GM12878 (cell line): ENCODE measurements around the gene SLITRK3. TPM values are rescaled to one million over a fixed set of nuclear protein-coding genes. Genes with fewer than 3 reads are reported as not detected.

ENCODE experiments used
- ATAC-seq: fragments of 200-7000 bp; cut with Tn5 transposase; 3 replicates; pipeline ENCODE4 v1.9.1; 2020; ENCODE audit warnings: mild to moderate bottlenecking, moderate library complexity
- BruUV-seq: library from RNA; stranded (reverse); fragments of 400-500 nt; replicated peaks from 2 replicates; lab custom pipeline; 2021; lab: Mats Ljungman, UMichigan
- CTCF ChIA-PET: fragments of 300-600 bp; sonication (Branson Sonifier 250); formaldehyde crosslinking; extraction: SDS; loops from one replicate; lab custom pipeline; 2021; ENCODE audit warnings: inconsistent platforms; lab: Yijun Ruan, JAX
- POLR2A ChIA-PET: fragments of 350-600 bp; formaldehyde crosslinking; extraction: SDS; loops from one replicate; lab custom pipeline; 2021; ENCODE audit warnings: inconsistent platforms; lab: Charles Lee
- RAD21 ChIA-PET: fragments of 300-600 bp; sonication (Branson Sonifier 250); formaldehyde crosslinking; loops from one replicate; lab custom pipeline; 2023; ENCODE audit warnings: antibody characterized with exemption; ENCODE audit not compliant: unreplicated experiment; lab: Charles Lee
- SMC1A ChIA-PET: fragments of 300-600 bp; sonication (Branson Sonifier 250); formaldehyde crosslinking; loops from one replicate; lab custom pipeline; 2023; ENCODE audit not compliant: unreplicated experiment, uncharacterized antibody; lab: Charles Lee
- DNase-seq: peaks from one replicate; pipeline ENCODE4 v3.0.0-alpha.2; 2011; ENCODE audit warnings: low read depth, low spot score
- FAIRE-seq: peaks from 3 replicates; lab custom pipeline; 2011; peaks lifted over from hg19 to GRCh38; lab: Jason Lieb, UNC
- H2AFZ ChIP-seq: 2 replicates; pipeline ENCODE4 v1.6.0; 2011; ENCODE audit warnings: low read depth, low read length, control low read depth; ENCODE audit not compliant: control insufficient read depth
- H3K27ac ChIP-seq: 2 replicates; pipeline ENCODE4 v1.5.1; 2011; ENCODE audit warnings: control low read depth; ENCODE audit not compliant: control insufficient read depth, insufficient read depth
- H3K27me3 ChIP-seq, 2 experiments: replicated peaks in 1 of 2; 2 replicates each; pipeline versions ENCODE4 v1.6.0 to v1.6.1; 2011; ENCODE audit warnings: low read length in 1 of 2; ENCODE audit not compliant: control insufficient read depth in 2 of 2, insufficient read depth in 2 of 2
- H3K36me3 ChIP-seq, 2 experiments: 2 replicates each; pipeline ENCODE4 v1.5.1; 2011; ENCODE audit warnings: low read length in 1 of 2; ENCODE audit not compliant: control insufficient read depth in 2 of 2, insufficient read depth in 2 of 2
- H3K4me1 ChIP-seq: 2 replicates; pipeline ENCODE4 v1.6.1; 2011; ENCODE audit warnings: mild to moderate bottlenecking, low read length, moderate library complexity, mixed read lengths; ENCODE audit not compliant: control insufficient read depth, insufficient read depth
- H3K4me2 ChIP-seq: 2 replicates; pipeline ENCODE4 v1.6.0; 2011; ENCODE audit warnings: control low read depth; ENCODE audit not compliant: control insufficient read depth, insufficient read depth
- H3K4me3 ChIP-seq: fragments of 200-600 bp; sonication (generic); 2 replicates; pipeline ENCODE4 v1.5.1; 2016
- H3K79me2 ChIP-seq: 2 replicates; pipeline ENCODE4 v1.6.0; 2011; ENCODE audit warnings: low read length; ENCODE audit not compliant: control insufficient read depth, insufficient read depth
- H3K9ac ChIP-seq: 2 replicates; pipeline ENCODE4 v1.8.0; 2011; ENCODE audit warnings: low read length, control low read depth, mixed read lengths; ENCODE audit not compliant: control insufficient read depth, insufficient read depth
- H3K9me3 ChIP-seq: replicated peaks from 3 replicates; pipeline ENCODE4 v1.5.1; 2011; ENCODE audit warnings: mild to moderate bottlenecking, low read length; ENCODE audit not compliant: control insufficient read depth, insufficient read depth
- H4K20me1 ChIP-seq: 2 replicates; pipeline ENCODE4 v1.6.0; 2011; ENCODE audit not compliant: control insufficient read depth, insufficient read depth
- ATF7 ChIP-seq: fragments of 450-650 bp; IDR thresholded peaks from 2 replicates; pipeline ENCODE4 v1.6.1; 2016; ENCODE audit warnings: low read depth, mild to moderate bottlenecking
- BCL11A ChIP-seq: IDR thresholded peaks from 2 replicates; pipeline ENCODE4 v1.6.1; 2011; ENCODE audit warnings: low read depth, low read length
- CHD1 ChIP-seq: IDR thresholded peaks from 2 replicates; pipeline ENCODE4 v1.6.1; 2012; ENCODE audit warnings: low read depth, low read length, improper control_type of control experiment
- GATAD2B ChIP-seq: fragments of 450-650 bp; conservative IDR thresholded peaks from 2 replicates; pipeline ENCODE4 v1.6.1; 2017; ENCODE audit warnings: low read depth, mild to moderate bottlenecking, moderate library complexity
- LARP7 ChIP-seq: fragments of 450-650 bp; IDR thresholded peaks from 2 replicates; pipeline ENCODE4 v1.6.1; 2017; ENCODE audit warnings: mild to moderate bottlenecking
- MTA3 ChIP-seq: IDR thresholded peaks from 2 replicates; pipeline ENCODE4 v1.6.1; 2012; ENCODE audit warnings: low read length, inconsistent platforms, borderline replicate concordance
- NRF1 ChIP-seq: conservative IDR thresholded peaks from 2 replicates; pipeline ENCODE4 v1.6.1; 2011; ENCODE audit warnings: mild to moderate bottlenecking, low read depth, low read length, improper control_type of control experiment
- POLR2AphosphoS2 ChIP-seq: IDR thresholded peaks from 2 replicates; pipeline ENCODE4 v1.6.1; 2011; ENCODE audit warnings: low read depth, mild to moderate bottlenecking, low read length, improper control_type of control experiment, moderate library complexity
- REST ChIP-seq: IDR thresholded peaks from 2 replicates; pipeline ENCODE4 v1.6.1; 2012; ENCODE audit warnings: mild to moderate bottlenecking, low read depth, low read length
- SIN3A ChIP-seq: IDR thresholded peaks from 2 replicates; pipeline ENCODE4 v1.6.1; 2012; ENCODE audit warnings: low read depth, low read length, improper control_type of control experiment
- SREBF1 ChIP-seq: IDR thresholded peaks from 2 replicates; pipeline ENCODE4 v1.6.1; 2012; ENCODE audit warnings: mild to moderate bottlenecking, low read length
- TCF7 ChIP-seq: IDR thresholded peaks from 2 replicates; pipeline ENCODE4 v1.6.1; 2014; ENCODE audit warnings: antibody characterized with exemption, borderline replicate concordance
- WGBS: methylation state at CpG from one replicate; pipeline ENCODE4 v1.1.6; 2016; ENCODE audit warnings: low lambda C conversion rate; ENCODE audit not compliant: insufficient replicate concordance, insufficient coverage; ENCODE audit errors: missing lambda C conversion rate; 5-methylcytosine and 5-hydroxymethylcytosine counted together
- in situ Hi-C: fragments of 300-500 bp; cut with MboI; formaldehyde crosslinking; loops from 9 replicates; pipeline ENCODE4 v1.14.3; 2018; ENCODE audit warnings: mixed read lengths
- intact Hi-C: fragments of 100-400 bp; cut with micrococcal nuclease; formaldehyde crosslinking; loops from one replicate; pipeline ENCODE4 v1.14.2; 2022; ENCODE audit not compliant: unreplicated experiment
- polyA plus RNA-seq, 11 experiments: library from polyadenylated mRNA; depleted of rRNA in 4 of 11; unstranded in 6 of 11; stranded (reverse) in 5 of 11; fragments of >200 nt; fragmentation: Nextera tagmentation in 4 of 11; fragmentation: Illumina TruSeq in 1 of 11; extraction: Ambion mirVana in 4 of 11; extraction: Trizol in 1 of 11; gene quantifications; 1 replicate in 1 of 11; 2 replicates in 10 of 11; pipeline versions ENCODE4 v1.2.1 to v1.2.3, GENCODE V29; 2011 to 2016; ENCODE audit warnings: inconsistent platforms in 2 of 11, missing spikeins in 2 of 11, low read depth in 1 of 11
- total RNA-seq, 4 experiments: library from RNA; depleted of rRNA in 3 of 4; stranded (reverse); fragments of >200 nt in 3 of 4; fragmentation: Illumina TruSeq in 1 of 4; extraction: Trizol in 1 of 4; gene quantifications; 2 replicates each; pipeline versions ENCODE4 v1.2.1 to v1.2.3, GENCODE V29; 2013 to 2021
- TF ChIP-seq, protein P1 (sequence below): IDR thresholded peaks from 2 replicates; pipeline ENCODE4 v1.6.1; 2011; ENCODE audit warnings: borderline replicate concordance, low read depth, mild to moderate bottlenecking, moderate library complexity, mixed read lengths, low read length; ENCODE audit not compliant: insufficient read depth; ENCODE audit errors: extremely low read length
- TF ChIP-seq, protein P2 (sequence below): fragments of 450-650 bp; IDR thresholded peaks from 2 replicates; pipeline ENCODE4 v1.6.1; 2017; ENCODE audit warnings: mild to moderate bottlenecking, low read depth, inconsistent platforms; ENCODE audit not compliant: poor library complexity, severe bottlenecking
- TF ChIP-seq, protein P3 (sequence below): fragments of 450-650 bp; IDR thresholded peaks from 2 replicates; pipeline ENCODE4 v1.6.1; 2016; ENCODE audit warnings: mild to moderate bottlenecking

The SLITRK3 gene
- total and polyA plus RNA-seq, 10 of the 15 experiments (the other 5 are each of a cell fraction or from before 2014, with no cell fraction given) = 0.03 TPM; not detected in 9

DNA sequence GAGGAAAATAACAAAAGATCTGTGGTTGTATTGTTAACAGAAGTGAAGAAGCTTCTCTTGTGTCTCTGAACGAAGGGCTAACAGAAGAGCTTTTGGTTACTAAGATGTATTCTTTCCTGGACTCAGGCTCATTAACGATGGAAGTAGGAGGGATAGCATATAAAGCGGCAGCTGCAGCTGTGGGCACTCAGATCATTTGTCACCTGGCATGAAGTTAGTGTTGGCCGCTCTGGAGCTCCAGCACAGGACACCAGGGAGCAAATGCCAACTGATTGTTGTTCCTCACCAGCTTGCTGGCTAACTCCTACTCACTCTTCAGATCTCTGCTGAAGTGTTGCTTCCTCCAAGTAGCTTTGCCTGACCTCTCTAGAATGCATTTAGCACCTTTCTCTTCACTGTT, 15.5 kb upstream of the SLITRK3 start:
- FAIRE-seq = no peak
- TF ChIP-seq LARP7 = no peak
- TF ChIP-seq ATF7 = no peak
- no peak for TF ChIP-seq CHD1
- no peak for TF ChIP-seq NRF1
- TF ChIP-seq, protein P1, sequence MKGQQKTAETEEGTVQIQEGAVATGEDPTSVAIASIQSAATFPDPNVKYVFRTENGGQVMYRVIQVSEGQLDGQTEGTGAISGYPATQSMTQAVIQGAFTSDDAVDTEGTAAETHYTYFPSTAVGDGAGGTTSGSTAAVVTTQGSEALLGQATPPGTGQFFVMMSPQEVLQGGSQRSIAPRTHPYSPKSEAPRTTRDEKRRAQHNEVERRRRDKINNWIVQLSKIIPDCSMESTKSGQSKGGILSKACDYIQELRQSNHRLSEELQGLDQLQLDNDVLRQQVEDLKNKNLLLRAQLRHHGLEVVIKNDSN = no peak
- TF ChIP-seq, protein P2, sequence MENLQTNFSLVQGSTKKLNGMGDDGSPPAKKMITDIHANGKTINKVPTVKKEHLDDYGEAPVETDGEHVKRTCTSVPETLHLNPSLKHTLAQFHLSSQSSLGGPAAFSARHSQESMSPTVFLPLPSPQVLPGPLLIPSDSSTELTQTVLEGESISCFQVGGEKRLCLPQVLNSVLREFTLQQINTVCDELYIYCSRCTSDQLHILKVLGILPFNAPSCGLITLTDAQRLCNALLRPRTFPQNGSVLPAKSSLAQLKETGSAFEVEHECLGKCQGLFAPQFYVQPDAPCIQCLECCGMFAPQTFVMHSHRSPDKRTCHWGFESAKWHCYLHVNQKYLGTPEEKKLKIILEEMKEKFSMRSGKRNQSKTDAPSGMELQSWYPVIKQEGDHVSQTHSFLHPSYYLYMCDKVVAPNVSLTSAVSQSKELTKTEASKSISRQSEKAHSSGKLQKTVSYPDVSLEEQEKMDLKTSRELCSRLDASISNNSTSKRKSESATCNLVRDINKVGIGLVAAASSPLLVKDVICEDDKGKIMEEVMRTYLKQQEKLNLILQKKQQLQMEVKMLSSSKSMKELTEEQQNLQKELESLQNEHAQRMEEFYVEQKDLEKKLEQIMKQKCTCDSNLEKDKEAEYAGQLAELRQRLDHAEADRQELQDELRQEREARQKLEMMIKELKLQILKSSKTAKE = no peak
- TF ChIP-seq POLR2AphosphoS2 = no peak
- no peak for TF ChIP-seq GATAD2B
- no peak for TF ChIP-seq TCF7
- TF ChIP-seq SREBF1 = no peak
- no peak for TF ChIP-seq REST
- TF ChIP-seq BCL11A = no peak
- TF ChIP-seq, protein P3, sequence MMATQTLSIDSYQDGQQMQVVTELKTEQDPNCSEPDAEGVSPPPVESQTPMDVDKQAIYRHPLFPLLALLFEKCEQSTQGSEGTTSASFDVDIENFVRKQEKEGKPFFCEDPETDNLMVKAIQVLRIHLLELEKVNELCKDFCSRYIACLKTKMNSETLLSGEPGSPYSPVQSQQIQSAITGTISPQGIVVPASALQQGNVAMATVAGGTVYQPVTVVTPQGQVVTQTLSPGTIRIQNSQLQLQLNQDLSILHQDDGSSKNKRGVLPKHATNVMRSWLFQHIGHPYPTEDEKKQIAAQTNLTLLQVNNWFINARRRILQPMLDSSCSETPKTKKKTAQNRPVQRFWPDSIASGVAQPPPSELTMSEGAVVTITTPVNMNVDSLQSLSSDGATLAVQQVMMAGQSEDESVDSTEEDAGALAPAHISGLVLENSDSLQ = no peak
- no peak for TF ChIP-seq SIN3A
- no peak for TF ChIP-seq MTA3

More for the DNA sequence above, 15.5 kb upstream of the SLITRK3 start:
- no peaks in the 10 kb centered on the region for H4K20me1 ChIP-seq
- no peaks in the 10 kb centered on the region for H3K4me1 ChIP-seq
- no peak overlapping the region for H3K27ac ChIP-seq
- WGBS = 41% methylated on average over 4 of the region's 4 CpGs
- ATAC-seq = no peak
- RAD21 ChIA-PET = interaction anchor here (0.9 kb wide), 1 partner anchor 13 kb away, joined by 3 read pairs; no protein-coding TSS in a partner anchor
- H3K27me3 ChIP-seq = no peaks in the 10 kb centered on the region
- no peak for DNase-seq
- no peaks in the 10 kb centered on the region for H3K36me3 ChIP-seq
- H3K4me2 ChIP-seq = no peak overlapping the region
- POLR2A ChIA-PET = no interaction called here
- in situ Hi-C loops (no loop called here), intact Hi-C loops (no loop called here)
- no peaks in the 10 kb centered on the region for H3K79me2 ChIP-seq
- SMC1A ChIA-PET = interaction anchor here (1.4 to 1.9 kb wide), 2 partner anchors 9 to 22 kb away, joined by 3 to 6 read pairs; no protein-coding TSS in a partner anchor
- H2AFZ ChIP-seq = no peak overlapping the region
- no peak overlapping the region for H3K4me3 ChIP-seq
- H3K9me3 ChIP-seq = no peaks in the 10 kb centered on the region
- CTCF ChIA-PET = interaction anchor here (0.5 to 0.9 kb wide), 3 partner anchors 36 to 646 kb away, joined by 3 to 4 read pairs (median 3); no protein-coding TSS in a partner anchor
- no peak overlapping the region for H3K9ac ChIP-seq
- no TSS peak for BruUV-seq
